Measurements from ENCODE around the gene UCP2.

DNA sequence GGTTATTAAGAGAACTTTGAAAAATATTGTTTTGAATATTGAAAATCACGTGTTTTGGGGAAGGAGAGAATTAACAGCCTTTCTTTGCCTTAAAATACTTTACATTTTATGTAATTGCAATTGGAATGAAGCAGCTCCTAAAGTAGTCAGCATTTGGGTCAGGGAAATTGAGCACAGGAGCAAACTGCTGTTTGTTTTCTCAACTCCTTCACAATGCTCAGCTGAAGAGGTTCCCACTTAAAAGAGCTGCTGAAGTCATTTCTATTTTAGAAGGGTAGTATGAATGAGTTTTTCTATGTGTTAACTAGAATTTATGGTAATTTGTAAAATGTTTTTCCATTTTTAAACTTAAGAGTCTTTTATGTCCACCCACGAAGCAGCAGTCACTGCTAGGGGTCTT lies 8.1 kb upstream of the UCP2 start:
- TF ChIP-seq, protein P1, sequence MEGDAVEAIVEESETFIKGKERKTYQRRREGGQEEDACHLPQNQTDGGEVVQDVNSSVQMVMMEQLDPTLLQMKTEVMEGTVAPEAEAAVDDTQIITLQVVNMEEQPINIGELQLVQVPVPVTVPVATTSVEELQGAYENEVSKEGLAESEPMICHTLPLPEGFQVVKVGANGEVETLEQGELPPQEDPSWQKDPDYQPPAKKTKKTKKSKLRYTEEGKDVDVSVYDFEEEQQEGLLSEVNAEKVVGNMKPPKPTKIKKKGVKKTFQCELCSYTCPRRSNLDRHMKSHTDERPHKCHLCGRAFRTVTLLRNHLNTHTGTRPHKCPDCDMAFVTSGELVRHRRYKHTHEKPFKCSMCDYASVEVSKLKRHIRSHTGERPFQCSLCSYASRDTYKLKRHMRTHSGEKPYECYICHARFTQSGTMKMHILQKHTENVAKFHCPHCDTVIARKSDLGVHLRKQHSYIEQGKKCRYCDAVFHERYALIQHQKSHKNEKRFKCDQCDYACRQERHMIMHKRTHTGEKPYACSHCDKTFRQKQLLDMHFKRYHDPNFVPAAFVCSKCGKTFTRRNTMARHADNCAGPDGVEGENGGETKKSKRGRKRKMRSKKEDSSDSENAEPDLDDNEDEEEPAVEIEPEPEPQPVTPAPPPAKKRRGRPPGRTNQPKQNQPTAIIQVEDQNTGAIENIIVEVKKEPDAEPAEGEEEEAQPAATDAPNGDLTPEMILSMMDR (IDR thresholded peaks at IDR 0.05): no peak
- TF ChIP-seq POLR2AphosphoS5 (IDR thresholded peaks at IDR 0.05; ENCODE audit: insufficient read depth in 1 of 2, low read depth in 1 of 2): no peak
- TF ChIP-seq POLR2A (IDR thresholded peaks at IDR 0.05): no peak
